ENCODE results near the gene TMEM170B.

- TF ChIP-seq CTCF (IDR thresholded peaks at IDR 0.05; ENCODE audit: low read length) (no peak), EZH2 (IDR thresholded peaks at IDR 0.05; ENCODE audit: borderline replicate concordance, low read length) (no peak)
Measured at GRCh38 chr6:11606332-11606731, 68.8 kb downstream of the TMEM170B start.

All from OCI-LY1 (cell line).